Measurements from ENCODE around the gene MEIS3.

DNA sequence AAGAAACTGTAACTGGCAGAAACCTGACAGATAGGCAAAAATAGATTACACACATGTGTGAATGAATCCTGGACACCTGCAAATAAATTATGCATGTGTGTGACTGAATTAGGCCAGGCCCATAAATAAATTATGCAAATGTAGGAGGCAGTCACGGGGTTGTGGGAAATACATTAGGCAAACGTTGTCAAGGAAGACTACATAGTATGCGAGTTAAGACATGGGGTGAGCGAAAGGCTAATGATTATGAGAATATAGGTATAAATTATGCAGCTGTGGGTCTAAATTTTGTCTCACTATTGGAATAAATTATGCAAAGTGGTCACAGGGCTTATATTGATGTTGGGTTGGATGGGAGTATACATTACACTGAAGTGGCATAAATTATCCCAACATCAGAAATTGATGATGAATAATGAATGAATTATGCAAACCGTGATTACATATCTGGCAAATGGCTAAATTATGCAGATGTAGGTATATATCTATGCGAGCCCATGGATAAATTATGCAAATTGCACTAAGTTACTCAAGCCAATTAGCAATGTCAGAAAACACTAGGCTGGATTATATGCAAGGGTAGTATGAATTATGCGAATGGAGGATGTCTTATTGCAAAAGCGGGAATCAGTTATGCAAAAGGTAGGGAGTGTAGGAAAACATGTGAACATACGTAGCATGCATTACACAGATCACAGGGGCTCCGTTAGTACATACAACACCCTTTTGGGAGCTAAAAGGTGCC lies 45.5 kb upstream of the MEIS3 start:
- no peak for TF ChIP-seq EZH2 (IDR thresholded peaks at IDR 0.05; ENCODE audit: borderline replicate concordance, low read depth, low read length, poor library complexity, severe bottlenecking)
- TF ChIP-seq, protein P1, sequence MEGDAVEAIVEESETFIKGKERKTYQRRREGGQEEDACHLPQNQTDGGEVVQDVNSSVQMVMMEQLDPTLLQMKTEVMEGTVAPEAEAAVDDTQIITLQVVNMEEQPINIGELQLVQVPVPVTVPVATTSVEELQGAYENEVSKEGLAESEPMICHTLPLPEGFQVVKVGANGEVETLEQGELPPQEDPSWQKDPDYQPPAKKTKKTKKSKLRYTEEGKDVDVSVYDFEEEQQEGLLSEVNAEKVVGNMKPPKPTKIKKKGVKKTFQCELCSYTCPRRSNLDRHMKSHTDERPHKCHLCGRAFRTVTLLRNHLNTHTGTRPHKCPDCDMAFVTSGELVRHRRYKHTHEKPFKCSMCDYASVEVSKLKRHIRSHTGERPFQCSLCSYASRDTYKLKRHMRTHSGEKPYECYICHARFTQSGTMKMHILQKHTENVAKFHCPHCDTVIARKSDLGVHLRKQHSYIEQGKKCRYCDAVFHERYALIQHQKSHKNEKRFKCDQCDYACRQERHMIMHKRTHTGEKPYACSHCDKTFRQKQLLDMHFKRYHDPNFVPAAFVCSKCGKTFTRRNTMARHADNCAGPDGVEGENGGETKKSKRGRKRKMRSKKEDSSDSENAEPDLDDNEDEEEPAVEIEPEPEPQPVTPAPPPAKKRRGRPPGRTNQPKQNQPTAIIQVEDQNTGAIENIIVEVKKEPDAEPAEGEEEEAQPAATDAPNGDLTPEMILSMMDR (conservative IDR thresholded peaks at IDR 0.05; ENCODE audit: low read depth, low read length): no peak

Measured in A673 (cell line).